ENCODE results near the gene CHSY1.

The CHSY1 gene

GRCh38 chr15:101148881-101149664 lies 102.8 kb downstream of the CHSY1 start:
- no peak for DNase-seq

GRCh38 chr15:101148166-101148880 lies 103.5 kb downstream of the CHSY1 start:
- no peak for DNase-seq

GRCh38 chr15:101147181-101147580 lies 104.7 kb downstream of the CHSY1 start:
- no peak for DNase-seq

GRCh38 chr15:101146118-101146702 lies 105.6 kb downstream of the CHSY1 start:
- no peak for DNase-seq

GRCh38 chr15:101145362-101145761 lies 106.5 kb downstream of the CHSY1 start:
- DNase-seq, result no peak

GRCh38 chr15:101143321-101143720 lies 108.5 kb downstream of the CHSY1 start:
- DNase-seq, result no peak

GRCh38 chr15:101142711-101143110 lies 109.1 kb downstream of the CHSY1 start:
- DNase-seq, result no peak

- no peak for DNase-seq
These were observed 109.8 kb downstream of the CHSY1 start for GRCh38 chr15:101141926-101142527.

GRCh38 chr15:101140697-101141065 lies 111.2 kb downstream of the CHSY1 start:
- no peak for DNase-seq

GRCh38 chr15:101139986-101140696 lies 111.7 kb downstream of the CHSY1 start:
- DNase-seq, result no peak

GRCh38 chr15:101138913-101139880 lies 112.7 kb downstream of the CHSY1 start:
- no peak for DNase-seq

GRCh38 chr15:101138086-101138660 lies 113.7 kb downstream of the CHSY1 start:
- DNase-seq, result no peak

GRCh38 chr15:101137312-101137940 lies 114.4 kb downstream of the CHSY1 start:
- no peak for DNase-seq

- DNase-seq, result no peak
These were observed 115.2 kb downstream of the CHSY1 start for GRCh38 chr15:101136381-101137268.

- no peak for DNase-seq
These were observed 116.2 kb downstream of the CHSY1 start for GRCh38 chr15:101135532-101136166.

- DNase-seq, result no peak
These were observed 117.1 kb downstream of the CHSY1 start for GRCh38 chr15:101134780-101135179.

GRCh38 chr15:101133751-101134261 lies 118.0 kb downstream of the CHSY1 start:
- no peak for DNase-seq

- no peak for DNase-seq
These were observed 118.7 kb downstream of the CHSY1 start for GRCh38 chr15:101133181-101133460.

Data from activated CD4-positive, CD25-positive, alpha-beta regulatory T cell treated with anti-CD3 and anti-CD28 coated beads, Interleukin-2, amount 50 U/mL, for 72 hours (primary cell).